ENCODE measurements around the gene BAZ2A.
A peak's percentile ranks its signal among the peaks of the same experiment; 100 is the strongest.
"Not testable (repeated sequence)": the region's sequence is repeated elsewhere in the genome, so short reads cannot be mapped to it uniquely, and the experiment has no call there.

Gene BAZ2A

DNA sequence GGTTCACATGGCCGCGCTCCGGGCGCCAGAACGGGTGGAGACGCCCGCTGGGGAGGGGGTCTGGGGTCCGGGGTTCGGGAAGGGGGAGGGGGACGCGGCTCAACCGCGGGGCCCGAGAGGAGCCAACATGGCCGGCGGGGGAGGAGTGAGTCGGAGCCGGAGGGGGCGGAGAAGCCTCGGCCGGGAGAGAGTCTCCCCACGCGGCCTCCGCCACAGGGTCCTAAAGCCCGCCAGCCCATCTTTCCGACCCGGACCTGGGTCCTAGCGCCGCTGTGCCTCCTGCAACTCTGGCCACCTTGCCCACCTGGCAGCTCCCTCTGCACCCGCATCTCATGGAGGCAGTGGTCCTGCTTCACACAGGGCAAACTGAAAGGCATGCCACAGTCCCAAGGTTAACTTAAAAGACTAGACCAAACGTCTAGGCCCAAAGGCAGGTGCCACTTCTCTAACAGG lies at the start of gene BAZ2A:
TSS of gene BAZ2A (minus strand) at position 147 of the 453 bp plus-strand sequence. CDS start 12,796 bp downstream, outside the sequence.
- peak; percentile 80 for DNase-seq (ENCODE audit: low read depth)

DNA sequence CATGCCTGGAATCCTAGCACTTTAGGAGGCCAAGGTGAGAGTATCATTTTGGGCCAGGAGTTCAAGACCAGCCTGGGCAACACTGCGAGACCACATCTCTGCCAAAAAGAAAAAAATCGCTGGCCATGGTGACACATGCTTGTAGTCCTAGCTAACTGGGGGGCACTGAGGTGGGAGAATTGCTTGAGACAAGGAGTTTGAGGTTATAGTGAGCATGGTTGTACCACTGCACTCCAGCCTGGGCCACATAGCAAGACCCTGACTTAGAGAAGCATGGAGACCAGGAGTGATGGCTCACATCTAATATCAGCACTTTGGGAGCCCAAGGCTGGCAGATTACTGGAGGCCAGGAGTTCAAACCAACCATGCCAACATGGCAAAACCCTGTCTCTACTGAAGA lies 48.7 kb upstream of the BAZ2A start:
- no peak for DNase-seq (ENCODE audit: low read depth)

DNA sequence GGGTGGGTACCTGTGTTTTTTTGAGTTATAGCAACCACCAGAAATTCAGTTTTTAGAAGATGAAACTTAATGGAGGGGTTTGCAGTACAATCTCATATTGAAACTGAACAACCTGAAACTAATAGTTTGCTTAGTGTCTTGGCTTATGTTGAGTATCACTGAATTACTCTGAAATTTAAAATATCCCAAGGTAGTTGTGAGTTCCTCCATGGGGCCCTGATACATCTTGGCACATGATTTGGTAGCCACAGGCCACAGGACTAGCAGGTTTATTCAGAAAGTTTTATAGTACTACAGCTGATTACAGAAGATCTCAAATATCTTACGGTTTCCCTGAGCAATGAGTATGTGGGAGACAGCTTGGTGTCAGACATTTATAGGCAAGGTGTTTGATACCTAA lies 47.6 kb upstream of the BAZ2A start:
- DNase-seq (ENCODE audit: low read depth) = no peak

DNA sequence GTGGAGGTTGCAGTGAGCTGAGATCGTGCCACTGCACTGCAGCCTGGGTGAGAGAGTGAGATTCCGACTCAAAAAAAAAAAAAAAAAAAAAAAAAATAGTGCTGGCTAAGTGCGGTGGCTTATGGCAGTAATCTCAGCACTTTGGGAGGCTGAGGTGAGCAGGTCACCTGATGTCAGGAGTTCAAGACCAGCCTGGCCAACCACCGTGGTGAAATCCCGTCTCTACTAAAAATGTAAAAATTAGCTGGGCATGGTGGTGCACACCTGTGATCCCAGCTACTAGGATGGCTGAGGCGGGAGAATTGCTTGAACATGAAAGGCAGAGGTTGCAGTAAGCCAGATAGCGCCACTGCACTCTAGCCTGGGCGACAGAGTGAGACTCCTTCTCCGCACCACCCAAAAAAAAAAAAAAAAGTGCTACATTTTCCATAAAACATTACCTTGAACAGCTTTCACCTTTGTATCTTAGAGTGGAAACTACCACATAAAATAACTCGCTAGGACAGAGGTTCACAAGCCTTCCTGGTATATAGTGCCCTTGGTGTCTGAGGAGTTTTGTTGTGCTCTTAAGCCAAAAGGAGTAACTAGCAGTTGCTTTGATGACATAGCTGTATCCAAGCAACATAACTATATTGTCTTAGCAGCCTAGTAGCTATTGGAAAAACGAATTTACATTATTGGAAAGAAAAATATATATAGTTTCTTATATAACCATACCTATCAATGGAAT lies 46.9 kb upstream of the BAZ2A start:
- no peak for DNase-seq (ENCODE audit: low read depth)

DNA sequence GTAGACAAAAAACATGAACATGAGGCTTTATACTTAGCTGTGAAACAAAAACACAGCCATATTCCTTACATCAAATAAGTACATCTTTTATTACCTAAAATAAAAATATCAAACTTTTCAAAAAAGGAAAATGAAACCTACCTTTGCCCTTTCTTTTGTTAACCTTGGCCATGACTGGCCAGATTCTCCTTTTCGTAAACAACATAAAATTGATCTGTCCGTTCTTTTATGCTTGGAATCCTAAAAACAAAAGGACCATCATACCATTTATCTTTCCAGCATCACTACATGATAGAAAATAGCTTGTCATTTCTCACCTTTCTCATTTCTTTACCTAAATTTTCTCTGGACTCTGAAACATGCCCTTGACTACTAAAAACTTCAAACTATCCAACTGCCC lies 41.5 kb upstream of the BAZ2A start:
- DNase-seq (ENCODE audit: low read depth) = no peak

DNA sequence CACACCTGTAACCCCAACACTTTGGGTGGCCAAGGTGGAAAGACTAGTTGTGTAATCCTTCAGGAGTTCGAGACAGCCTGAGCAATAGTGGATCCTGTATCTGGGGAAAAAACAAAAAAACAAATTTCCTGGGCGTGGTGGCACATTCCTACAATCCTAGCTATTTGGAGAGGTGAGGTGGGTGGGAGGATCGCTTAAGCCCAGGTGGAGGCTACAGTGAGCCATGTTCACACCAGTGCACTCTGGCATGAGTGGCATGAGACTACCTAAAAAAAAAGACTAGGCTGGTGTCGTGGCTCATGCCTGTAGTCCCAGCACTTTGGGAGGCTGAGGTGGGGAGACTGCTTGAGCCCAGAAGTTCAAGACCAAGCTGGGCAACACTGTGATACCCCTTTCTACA lies 40.7 kb upstream of the BAZ2A start:
- no peak for DNase-seq (ENCODE audit: low read depth)

DNA sequence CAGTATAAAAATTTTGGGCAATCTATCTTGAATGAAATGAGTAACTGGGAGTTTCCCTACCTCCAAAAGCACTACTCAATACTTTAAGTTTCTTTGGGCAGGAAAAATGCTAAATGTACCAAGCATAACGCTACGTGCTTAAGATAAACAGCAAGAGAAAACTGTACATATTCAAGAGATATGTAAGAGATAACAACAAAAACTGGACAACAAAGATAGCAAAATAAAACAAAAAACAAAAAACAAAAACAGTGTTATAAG lies 38.0 kb upstream of the BAZ2A start:
- no peak for DNase-seq (ENCODE audit: low read depth)

DNA sequence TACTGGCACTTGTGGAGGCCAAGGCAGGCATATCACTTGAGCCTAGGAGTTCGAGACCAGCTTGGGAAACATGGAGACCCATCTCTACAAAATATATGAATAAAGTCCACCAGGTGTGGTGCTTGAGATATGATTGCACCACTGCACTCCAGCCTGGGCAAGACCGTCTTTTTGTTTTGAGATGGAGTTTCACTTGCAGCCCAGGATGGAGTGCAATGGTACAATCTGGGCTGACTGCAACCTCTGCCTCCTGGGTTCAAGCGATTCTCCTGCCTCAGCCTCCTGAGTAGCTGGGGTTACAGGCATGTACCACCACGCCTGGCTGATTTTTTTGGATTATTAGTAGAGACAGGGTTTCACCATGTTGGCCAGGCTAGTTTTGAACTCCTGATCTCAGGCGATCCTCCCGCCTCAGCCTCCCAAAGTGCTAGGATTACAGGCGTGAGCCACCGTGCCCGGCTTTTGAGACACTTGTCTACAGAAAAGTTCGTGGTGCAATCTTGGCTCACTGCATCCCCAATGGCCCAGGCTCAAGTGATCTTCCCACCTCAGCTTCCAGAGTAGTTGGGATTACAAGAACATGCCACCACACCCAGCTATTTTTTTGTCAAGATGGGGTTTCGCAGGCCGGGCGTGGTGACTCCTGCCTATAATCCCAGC lies 32.0 kb upstream of the BAZ2A start:
- no peak for DNase-seq (ENCODE audit: low read depth)

DNA sequence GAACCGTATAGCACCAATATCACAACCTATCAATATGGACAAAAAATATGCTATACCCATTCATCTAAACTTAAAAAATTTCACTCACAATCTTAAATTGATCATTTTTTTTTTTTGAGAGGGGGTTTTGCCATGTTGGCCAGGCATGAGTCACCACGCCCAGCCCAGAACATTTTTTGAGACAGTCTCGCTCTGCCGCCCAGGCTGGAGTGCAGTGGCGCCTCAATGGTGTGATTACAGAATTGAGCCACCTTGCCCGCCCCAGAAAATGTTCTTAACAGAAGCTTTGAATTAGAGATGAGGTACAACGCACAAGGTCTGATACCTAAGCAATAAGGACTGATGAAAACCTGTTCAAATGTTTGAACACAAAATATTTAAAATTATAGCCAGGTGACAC lies 31.4 kb upstream of the BAZ2A start:
- DNase-seq (ENCODE audit: low read depth) = no peak

DNA sequence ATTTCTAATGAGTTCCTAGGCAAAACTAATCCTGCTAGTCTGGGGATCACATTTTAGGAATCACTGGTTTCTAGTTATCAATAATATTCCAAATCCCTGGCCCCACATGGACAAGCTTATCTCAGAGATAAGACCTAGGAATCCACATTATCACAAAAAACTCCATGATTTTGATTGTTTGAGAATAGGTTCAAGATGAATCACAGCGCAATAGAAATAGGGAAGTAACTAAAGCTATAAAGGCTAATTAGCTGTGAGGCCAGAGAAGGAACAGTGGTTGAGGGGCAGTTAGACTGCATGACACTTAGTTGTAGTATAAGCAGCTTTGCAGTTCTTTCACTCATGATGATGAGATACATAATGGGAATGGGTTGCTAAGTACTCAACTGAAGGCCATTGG lies 28.8 kb upstream of the BAZ2A start:
- no peak for DNase-seq (ENCODE audit: low read depth)

DNA sequence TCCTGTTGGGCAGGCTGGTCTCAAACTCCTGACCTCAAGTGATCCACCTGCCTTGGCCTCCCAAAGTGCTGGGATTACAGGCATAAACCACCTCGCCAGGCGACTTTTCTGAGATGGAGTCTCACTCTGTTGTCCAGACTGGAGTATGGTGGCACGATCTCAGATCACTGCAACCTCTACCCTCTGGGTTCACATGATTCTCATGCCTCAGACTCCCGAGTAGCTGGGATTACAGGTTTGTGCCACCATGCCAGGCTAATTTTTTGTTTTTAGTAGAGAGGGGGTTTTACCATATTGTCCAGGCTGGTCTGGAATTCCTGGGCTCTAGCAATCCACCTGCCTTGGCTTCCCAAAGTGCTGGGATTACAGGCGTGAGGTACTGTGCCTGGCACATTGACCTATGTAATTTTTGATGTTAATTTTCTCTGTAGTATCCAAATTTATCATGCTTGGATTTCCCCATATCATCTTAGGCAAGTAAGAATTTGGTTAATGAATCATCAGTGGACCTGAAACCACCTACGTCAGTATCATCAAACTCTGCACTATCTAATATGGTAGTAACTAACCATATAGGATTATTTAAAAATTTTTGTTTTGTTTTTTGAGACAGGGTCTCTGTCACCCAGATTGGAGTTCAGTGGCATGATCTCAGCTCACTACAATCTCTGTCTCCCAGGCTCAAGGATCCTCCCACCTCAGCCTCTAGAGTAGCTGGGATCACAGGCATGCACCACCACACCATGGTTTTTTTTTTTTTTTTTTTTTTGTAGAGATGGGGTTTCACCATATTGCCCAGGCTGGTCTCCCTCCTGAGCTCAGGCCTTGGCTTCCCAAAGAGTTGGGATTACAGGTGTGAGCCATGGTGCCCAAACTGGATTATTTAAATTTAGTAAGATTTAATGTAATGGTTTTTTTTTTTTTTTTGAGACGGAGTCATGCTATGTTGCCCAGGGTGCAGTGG lies 27.6 kb upstream of the BAZ2A start:
- no peak for DNase-seq (ENCODE audit: low read depth)

DNA sequence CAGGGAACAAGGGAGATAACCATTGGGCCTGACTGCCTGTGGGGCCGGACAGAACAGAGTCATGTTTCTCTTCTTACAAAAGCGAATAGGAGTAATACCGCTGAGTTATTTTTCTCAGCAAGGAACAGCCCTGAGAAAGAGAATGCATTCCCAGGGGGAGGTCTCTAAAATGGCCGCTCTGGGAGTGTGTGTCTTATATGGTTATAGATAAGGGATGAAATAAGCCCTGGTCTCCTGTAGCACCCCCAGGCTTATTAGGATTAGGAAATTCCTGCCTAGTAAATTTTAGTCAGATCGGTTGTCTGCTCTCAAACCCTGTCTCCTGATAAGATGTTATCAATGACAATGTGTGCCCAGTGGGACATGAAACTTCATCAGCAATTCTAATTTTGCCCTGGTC lies 23.7 kb upstream of the BAZ2A start:
- DNase-seq (ENCODE audit: low read depth) = not testable (repeated sequence)

DNA sequence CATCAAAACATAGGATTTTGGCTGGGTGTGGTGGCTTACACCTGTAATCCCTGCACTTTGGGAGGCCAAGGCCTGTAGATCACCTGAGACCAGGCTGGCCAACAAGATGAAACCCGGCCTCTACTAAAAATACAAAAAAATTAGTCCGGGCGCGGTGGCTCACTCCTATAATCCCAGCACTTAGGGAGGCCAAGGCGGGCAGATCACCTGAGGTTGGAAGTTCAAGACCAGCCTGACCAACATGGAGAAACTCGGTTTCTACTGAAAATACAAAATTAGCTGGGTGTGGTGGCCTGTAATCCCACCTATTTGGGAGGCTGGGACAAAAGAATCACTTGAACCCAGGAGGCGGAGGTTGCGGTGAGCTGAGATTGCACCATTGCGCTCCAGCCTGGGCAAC lies 17.9 kb upstream of the BAZ2A start:
- not testable (repeated sequence) for DNase-seq (ENCODE audit: low read depth)

DNA sequence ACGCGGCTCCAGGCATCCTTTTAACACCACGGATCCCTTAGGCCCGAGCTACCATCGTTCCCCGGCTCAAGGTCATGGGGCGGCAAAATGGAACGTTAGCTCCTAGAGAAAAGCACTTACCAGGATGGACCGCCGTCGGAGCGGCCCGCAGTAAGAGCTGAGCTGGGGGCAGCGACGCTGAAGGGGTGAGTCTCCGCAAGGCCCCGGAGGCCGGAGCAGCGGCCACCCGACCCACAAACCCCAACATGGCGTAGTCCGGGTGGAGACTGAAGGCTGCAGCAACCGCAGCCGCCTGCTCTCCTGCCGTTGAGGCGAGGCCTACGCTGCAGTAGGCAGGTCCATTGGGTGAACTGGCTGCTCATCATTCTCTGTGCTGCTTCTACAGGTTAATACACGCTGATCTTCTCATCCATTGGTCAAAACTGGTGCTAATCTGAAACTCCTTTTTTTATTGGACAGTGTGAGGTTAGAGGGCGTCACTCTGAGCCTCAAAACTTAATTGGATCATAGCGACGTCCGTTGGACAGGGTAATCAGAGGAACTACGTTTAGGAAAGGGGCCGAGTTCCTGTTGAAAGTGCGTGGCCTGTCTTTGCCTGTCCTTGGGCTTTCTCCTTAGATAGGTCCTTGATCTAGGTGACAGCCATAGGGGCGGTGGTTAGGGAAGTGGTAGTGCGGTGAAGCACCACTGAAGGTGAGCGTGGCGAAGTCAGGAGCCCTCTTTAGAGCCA lies 15.8 kb upstream of the BAZ2A start, which contains the start of gene ATP5F1B:
TSS of gene ATP5F1B (minus strand) at position 268 of the 730 bp plus-strand sequence. CDS start at position 247, 21 bp downstream.
- DNase-seq (ENCODE audit: low read depth) = peak; percentile 100

DNA sequence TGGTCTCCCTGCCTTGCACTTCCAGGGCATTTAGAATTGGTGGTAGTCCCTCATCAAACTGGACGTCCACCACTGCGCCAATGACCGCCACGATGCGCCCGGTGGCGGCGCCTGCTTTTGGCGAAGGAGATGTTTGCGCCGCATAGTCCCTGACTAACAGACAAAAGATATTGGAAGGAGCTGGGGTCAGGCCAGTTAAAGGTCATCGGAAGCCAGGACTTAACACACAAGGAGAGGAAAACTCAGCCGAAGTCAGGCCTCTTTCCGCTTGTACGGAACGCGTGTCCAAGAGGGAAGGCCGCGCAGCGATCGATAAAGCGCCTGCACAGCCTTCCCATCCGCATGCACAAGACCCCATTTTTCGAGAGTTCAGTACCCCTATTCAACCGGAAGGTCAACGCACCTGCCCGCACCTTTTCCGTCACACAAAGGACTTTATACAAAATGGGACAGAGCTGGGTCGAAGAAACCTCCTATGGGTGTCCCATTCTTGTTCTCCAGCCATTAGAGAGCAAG lies 15.1 kb upstream of the BAZ2A start:
- peak; percentile 26 for DNase-seq (ENCODE audit: low read depth)

DNA sequence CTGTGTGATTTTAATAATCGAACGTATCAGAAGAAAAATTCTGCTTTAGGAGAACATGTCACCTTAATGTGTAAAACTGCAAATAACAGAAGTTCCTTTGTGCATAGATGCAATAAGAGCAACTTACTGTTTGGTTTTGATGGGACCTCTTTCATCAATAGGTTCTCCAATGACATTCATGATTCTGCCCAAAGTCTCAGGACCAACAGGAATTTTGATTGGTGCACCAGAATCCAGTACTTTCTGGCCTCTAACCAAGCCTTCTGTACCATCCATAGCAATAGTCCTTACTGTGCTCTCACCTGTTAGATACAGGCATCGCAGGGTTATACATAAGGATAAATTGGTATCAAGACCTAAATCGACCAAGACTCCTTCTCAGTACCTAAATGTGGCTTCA lies 14.5 kb upstream of the BAZ2A start:
- DNase-seq (ENCODE audit: low read depth) = peak; percentile 40

DNA sequence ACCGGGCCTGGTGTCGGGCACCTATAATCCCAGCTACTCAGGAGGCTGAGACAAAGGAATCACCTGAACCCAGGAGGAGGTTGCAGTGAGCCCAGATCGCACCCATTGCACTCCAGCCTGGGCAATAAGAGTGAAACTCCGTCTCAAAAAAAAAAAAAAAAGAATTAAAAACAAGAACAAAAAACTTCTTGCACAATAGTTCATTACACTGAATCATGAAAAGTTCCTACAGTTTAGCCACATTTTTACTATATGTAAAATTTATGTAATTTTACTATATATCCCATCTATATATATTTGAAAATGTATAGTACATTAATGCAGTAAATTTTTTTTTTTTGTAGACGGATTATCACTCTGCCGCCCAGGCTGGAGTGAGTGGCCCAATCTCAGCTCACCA lies 11.1 kb upstream of the BAZ2A start:
- DNase-seq (ENCODE audit: low read depth) = no peak

DNA sequence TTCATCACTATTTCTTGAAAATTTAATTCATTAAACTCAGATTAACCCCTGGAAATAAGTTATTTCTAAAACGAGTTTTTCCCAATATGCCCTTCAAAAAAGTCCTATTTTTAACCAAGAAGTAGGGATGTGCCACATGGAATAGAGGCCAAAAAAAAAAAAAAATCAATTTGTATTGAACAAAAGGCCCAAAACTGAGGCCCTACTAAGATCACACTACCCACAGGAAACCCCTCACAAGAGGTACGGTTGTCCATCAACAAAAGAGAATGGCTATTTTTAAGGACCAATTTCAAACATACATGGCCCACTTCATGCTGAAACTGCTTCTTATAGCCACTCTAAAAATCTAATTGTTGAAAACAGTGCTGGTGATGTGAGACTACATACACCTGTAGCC lies 7.5 kb upstream of the BAZ2A start:
- no peak for DNase-seq (ENCODE audit: low read depth)

DNA sequence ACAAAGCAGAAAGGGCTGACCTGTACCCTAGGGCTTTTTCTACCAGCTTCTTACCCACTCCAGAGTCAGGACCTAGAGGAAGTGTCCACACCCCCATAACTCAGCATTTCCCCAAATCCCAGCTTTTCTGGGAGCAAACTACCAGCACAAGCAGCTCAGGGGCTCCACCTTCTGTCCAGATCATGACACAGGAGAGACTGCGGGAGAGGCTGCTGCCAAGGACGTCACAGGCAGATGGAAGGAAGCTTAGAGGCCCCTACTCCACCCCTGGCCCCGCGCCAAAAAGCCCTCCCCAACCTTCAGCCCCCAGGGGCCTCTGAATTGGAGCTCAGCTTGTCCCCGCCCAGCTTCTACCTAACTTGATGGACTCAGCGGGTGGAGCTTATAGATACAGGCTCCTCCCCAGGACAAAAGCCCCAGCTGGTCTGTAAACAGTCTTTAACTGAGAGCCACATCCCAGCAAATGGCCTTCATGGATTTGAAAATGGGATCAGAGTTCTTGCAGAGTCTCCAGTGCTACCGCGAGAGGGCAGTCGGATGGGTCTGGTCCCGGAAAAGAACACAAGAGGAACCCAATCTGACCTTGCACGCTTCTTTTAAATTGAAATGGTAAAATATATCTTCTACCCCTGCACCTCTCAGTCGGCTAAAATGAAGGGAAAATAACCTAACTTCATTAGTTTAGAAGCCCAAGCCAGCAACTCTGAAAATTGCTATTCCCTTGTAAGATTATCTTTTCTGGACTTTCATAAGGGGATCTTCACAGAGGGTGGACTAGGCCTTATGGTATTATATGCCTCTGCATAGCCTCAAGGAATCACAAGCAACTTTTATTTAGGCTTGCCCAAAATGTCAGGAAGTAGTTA lies 6.8 kb upstream of the BAZ2A start:
- peak; percentile 100 for DNase-seq (ENCODE audit: low read depth)

DNA sequence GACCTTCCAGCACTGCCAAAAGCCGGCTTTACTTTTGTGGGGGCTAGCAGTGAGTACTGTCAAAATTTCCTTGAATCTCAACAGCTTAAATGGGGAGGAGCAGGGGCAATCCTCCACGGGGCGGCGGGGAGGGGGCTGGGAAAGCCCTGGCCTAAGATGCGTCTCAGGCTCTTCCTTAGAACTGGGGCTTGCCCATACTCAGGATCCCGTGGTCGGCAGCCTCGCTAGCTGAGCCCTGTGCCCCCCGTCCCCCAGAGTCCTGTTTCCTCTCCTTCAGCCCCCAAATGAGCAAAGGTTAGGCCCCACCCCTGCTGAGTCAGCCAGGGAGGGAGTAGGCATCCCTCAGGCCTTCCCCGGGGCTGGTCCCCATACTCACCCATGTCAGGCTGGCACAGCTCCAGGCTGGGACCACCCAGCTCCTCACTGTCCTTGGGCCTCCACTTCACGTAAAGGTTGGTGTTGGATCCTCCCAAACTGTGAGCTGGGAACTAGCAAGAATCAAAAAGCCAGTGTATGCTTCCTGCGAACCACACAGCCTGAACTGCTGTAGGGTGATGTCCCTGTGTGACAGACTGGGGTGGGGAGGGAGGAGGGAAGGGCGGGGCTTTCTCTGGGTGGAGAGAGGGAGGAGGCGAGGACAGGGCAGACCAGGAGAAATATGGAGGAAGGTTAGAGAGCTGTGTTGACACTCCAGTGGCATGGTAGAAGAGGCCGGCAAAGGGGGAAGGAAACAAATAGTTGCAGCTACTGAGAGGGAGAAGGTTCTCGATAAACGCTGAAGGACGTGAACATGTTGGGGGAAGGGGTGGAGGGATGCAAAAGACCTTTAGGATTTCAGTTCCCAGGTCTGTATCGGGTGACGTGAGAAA lies 5.9 kb upstream of the BAZ2A start:
- peak; percentile 92 for DNase-seq (ENCODE audit: low read depth)

Data from EH (cell line).